GM18951 (cell line): ENCODE results near the gene ADGRD2.

Experiments used
- POLR2A ChIP-seq: IDR thresholded peaks from 4 replicates; pipeline ENCODE4 v1.6.1; 2011; ENCODE audit warnings: mild to moderate bottlenecking; ENCODE audit not compliant: insufficient read length, insufficient read depth; ENCODE audit errors: extremely low read depth
- in situ Hi-C: fragments of 300-500 bp; cut with MboI; formaldehyde crosslinking; loops from one replicate; pipeline ENCODE4 v1.12.0; 2022; ENCODE audit warnings: low sequenced_read_pairs, mixed read lengths, inconsistent platforms; ENCODE audit not compliant: unreplicated experiment

Gene ADGRD2

GRCh38 chr9:124498499-124499146 lies 48.4 kb downstream of the ADGRD2 start:
- no peak for TF ChIP-seq POLR2A
- in situ Hi-C loops, result no loop called here

GRCh38 chr9:124499216-124499615 lies 49.0 kb downstream of the ADGRD2 start:
- in situ Hi-C loops, result no loop called here
- no peak for TF ChIP-seq POLR2A

- TF ChIP-seq POLR2A, result no peak
- in situ Hi-C loops, result no loop called here
These were observed 50.0 kb downstream of the ADGRD2 start for GRCh38 chr9:124500028-124500795.

GRCh38 chr9:124500796-124501611 lies 50.8 kb downstream of the ADGRD2 start:
- TF ChIP-seq POLR2A, result no peak
- in situ Hi-C loops, result no loop called here

GRCh38 chr9:124501771-124502320 lies 51.6 kb downstream of the ADGRD2 start:
- no peak for TF ChIP-seq POLR2A
- in situ Hi-C loops, result no loop called here

GRCh38 chr9:124502711-124503702 lies 52.8 kb downstream of the ADGRD2 start:
- in situ Hi-C loops, result no loop called here
- no peak for TF ChIP-seq POLR2A

- in situ Hi-C loops, result no loop called here
- no peak for TF ChIP-seq POLR2A
These were observed 53.7 kb downstream of the ADGRD2 start for GRCh38 chr9:124503713-124504529.

- in situ Hi-C loops, result no loop called here
- TF ChIP-seq POLR2A, result no peak
These were observed 54.3 kb downstream of the ADGRD2 start for GRCh38 chr9:124504530-124505005.

- TF ChIP-seq POLR2A, result no peak
- in situ Hi-C loops, result no loop called here
These were observed 55.0 kb downstream of the ADGRD2 start for GRCh38 chr9:124505006-124505900.

- TF ChIP-seq POLR2A, result no peak
- in situ Hi-C loops, result no loop called here
These were observed 55.7 kb downstream of the ADGRD2 start for GRCh38 chr9:124505901-124506346.
